ENCODE results near the gene NFATC1.

DNA sequence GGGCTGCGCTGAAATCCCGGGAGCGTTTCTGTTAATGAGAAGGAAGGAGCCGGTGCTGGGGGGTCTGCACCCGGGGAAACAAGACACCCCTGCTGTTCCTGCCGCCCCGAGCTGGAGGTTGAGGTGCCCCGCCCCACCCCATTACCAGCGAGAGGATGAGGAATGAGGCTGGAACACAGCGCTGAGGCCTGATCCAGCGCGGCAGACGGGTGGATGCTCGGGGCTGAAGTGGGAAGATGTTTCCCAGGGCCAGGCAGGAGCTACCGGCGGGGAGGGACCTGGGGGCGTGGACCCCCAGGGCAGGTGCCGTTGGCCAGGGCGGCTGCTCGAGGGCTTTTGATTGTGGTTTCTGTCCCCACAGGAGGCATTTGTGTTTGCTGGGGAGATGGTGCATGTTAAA, 149.5 kb downstream of the NFATC1 start:
- TF ChIP-seq YY1 (IDR thresholded peaks at IDR 0.05; ENCODE audit: insufficient read depth, insufficient read length) (no peak), ZNF274 (IDR thresholded peaks at IDR 0.05; ENCODE audit: low read depth, low read length) (no peak), SUZ12 (IDR thresholded peaks at IDR 0.05; ENCODE audit: extremely low read depth, insufficient read depth, insufficient read length) (no peak)

Measured in NT2/D1 (cell line).